Left ventricle myocardium inferior (tissue), 1 donor: ENCODE data around the gene BHLHE23. TPM values are rescaled to one million over a fixed set of nuclear protein-coding genes. Genes with fewer than 3 reads are reported as not detected.
A peak's percentile ranks its signal among the peaks of the same experiment; 100 is the strongest.
"Not testable (repeated sequence)": the region's sequence is repeated elsewhere in the genome, so short reads cannot be mapped to it uniquely, and the experiment has no call there.

Experiments
- DNase-seq: peaks from one replicate; pipeline ENCODE4 v3.0.0-alpha.2; 2020
- H3K27ac ChIP-seq: fragments of 200-600 bp; replicated peaks from 2 replicates; pipeline ENCODE4 v1.8.0; 2021
- H3K27me3 ChIP-seq: fragments of 200-600 bp; 2 replicates; pipeline ENCODE4 v1.8.0; 2021; ENCODE audit warnings: low read depth
- H3K36me3 ChIP-seq: fragments of 200-600 bp; 2 replicates; pipeline ENCODE4 v1.8.0; 2021
- H3K4me1 ChIP-seq: fragments of 200-600 bp; 2 replicates; pipeline ENCODE4 v1.8.0; 2021
- H3K4me3 ChIP-seq: fragments of 200-600 bp; 2 replicates; pipeline ENCODE4 v1.8.0; 2021; ENCODE audit warnings: mild to moderate bottlenecking, moderate library complexity
- H3K9me3 ChIP-seq: fragments of 200-600 bp; replicated peaks from 2 replicates; pipeline ENCODE4 v1.8.0; 2021
- intact Hi-C: fragments of 100-400 bp; cut with micrococcal nuclease; formaldehyde crosslinking; loops from one replicate; pipeline ENCODE4 v1.11.0; 2022
- total RNA-seq: library from RNA; stranded (reverse); fragmentation: NEBNext Ultra II Directional; extraction: Animal tissue kit (Norgen Biotek cat#: 25700); gene quantifications from one replicate; pipeline ENCODE4 v1.2.1, GENCODE V29; 2021
- TF ChIP-seq, protein P1 (sequence below): fragments of 200-600 bp; IDR thresholded peaks from 2 replicates; pipeline ENCODE4 v1.8.0; 2021; ENCODE audit warnings: antibody characterized with exemption, mild to moderate bottlenecking, borderline replicate concordance
- donor health status: DM: no; HTN: yes; CAD: no; lungs with severe emphysema.

The BHLHE23 gene
- total RNA-seq, 1 donor from 2014 or later: not detected

DNA sequence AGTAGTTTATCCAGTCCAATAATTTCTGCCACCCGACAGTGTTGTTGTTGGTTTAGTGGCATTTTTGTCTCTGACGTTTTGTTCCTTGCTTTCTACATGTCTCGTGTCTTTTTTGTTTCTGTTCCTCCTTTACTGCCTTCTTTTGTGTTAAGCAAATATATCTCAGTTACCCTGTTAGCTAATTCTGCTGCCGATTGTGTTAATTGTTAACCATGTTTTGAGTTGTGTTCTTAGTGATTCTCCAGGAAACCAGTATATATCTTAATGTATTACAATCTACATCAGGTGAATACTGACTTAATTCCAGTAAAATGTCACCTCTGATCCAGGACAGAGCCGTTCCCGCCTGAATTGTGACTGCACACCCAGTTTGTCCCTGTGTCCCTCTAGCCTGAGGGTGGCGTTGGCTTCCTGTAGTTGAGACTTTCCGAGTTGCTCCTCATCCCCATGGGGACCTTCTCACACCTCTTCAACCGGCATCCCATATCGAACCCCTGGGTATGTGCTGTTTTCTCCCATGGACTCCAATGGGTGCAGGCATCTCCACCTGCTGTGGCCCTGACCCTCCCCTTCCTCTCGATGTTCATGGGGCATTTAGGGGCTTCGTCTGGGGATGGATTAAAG lies 35.8 kb upstream of the BHLHE23 start:
- H3K9me3 ChIP-seq: no peaks in the 10 kb centered on the region
- no peak overlapping the region for H3K27ac ChIP-seq
- no peaks in the 10 kb centered on the region for H3K36me3 ChIP-seq
- intact Hi-C loops: no loop called here
- no peak overlapping the region for H3K4me3 ChIP-seq
- peak; percentile 0 for DNase-seq
- H3K27me3 ChIP-seq: peaks cover 99% of the 10 kb centered on the region
- H3K4me1 ChIP-seq: no peaks in the 10 kb centered on the region
- TF ChIP-seq, protein P1, sequence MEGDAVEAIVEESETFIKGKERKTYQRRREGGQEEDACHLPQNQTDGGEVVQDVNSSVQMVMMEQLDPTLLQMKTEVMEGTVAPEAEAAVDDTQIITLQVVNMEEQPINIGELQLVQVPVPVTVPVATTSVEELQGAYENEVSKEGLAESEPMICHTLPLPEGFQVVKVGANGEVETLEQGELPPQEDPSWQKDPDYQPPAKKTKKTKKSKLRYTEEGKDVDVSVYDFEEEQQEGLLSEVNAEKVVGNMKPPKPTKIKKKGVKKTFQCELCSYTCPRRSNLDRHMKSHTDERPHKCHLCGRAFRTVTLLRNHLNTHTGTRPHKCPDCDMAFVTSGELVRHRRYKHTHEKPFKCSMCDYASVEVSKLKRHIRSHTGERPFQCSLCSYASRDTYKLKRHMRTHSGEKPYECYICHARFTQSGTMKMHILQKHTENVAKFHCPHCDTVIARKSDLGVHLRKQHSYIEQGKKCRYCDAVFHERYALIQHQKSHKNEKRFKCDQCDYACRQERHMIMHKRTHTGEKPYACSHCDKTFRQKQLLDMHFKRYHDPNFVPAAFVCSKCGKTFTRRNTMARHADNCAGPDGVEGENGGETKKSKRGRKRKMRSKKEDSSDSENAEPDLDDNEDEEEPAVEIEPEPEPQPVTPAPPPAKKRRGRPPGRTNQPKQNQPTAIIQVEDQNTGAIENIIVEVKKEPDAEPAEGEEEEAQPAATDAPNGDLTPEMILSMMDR: no peak

DNA sequence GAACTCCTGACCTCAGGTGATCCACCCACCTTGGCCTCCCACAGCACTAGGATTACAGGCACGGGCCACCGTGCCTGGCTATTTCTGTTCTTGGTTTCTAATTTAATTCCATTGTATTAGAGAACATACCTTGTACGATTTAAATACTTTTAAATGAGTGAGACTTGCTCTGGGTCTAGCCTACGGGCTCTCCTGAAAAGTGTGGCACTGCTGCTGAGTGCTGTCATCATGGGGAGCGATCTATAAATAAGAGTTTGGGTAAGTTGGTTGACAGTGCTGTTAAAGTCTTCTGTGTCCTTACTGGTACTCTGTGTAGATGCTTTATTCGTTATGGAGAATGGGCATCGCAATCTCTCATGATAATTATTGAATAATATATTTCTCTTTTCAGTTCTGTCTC lies 35.0 kb upstream of the BHLHE23 start:
- DNase-seq: no peak
- Histone ChIP-seq H3K9me3 (no peaks in the 10 kb centered on the region), H3K27ac (no peak overlapping the region), H3K36me3 (no peaks in the 10 kb centered on the region), H3K4me1 (no peaks in the 10 kb centered on the region), H3K4me3 (no peak overlapping the region), H3K27me3 (peaks cover 99% of the 10 kb centered on the region)
- intact Hi-C loops: no loop called here
- TF ChIP-seq, protein P1: no peak

DNA sequence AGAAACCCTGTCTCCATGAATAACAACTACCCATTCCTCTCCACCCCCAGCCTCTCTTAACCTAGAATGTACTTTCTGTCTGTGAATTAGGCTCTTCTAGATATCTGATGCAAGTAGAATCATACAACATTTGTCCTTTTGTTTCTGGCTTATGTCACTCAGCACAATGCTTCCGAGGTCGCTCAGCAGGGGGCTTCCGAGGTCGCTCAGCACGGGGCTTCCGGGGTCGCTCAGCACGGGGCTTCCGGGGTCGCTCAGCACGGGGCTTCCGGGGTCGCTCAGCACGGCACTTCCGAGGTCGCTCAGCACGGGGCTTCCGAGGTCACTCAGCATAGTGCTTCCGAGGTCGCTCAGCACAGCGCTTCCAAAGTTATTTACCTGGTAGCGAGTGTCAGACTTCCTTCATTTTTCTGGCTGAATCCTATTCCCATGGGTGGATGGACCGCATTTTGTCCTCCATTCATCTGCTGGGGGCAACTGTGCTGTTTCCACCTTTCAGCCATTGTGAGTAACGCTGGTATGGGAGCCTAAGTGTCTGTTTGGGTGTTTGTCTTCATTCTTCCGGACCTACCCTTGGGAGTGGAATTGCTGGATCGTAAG lies 31.0 kb upstream of the BHLHE23 start:
- Histone ChIP-seq H3K27me3 (peaks cover 100% of the 10 kb centered on the region), H3K4me3 (no peak overlapping the region), H3K9me3 (no peaks in the 10 kb centered on the region), H3K27ac (no peak overlapping the region), H3K4me1 (no peaks in the 10 kb centered on the region), H3K36me3 (no peaks in the 10 kb centered on the region)
- intact Hi-C loops: no loop called here
- DNase-seq: peak; percentile 2
- TF ChIP-seq, protein P1: no peak

DNA sequence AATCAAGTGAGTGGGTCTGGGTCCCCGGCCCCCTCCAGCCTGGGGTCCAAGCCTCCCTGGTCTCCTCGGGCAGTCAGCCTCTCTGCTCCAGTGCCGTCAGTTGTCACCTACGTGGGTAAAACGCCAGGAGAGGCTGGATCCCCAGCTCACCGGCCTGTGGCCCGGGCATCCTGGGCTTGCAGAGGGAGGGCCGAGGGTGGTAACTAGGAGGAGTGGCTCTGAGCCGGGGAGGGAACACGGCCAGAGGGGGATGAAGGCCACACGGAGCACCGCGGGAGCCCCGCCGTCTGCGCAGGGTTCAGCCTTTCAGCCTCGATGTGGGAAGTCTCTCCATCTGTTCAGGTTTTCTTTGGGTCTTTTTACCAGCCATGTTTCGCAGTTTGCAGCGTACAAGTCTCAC lies 29.5 kb upstream of the BHLHE23 start:
- intact Hi-C loops: no loop called here
- peak; percentile 8 for DNase-seq
- H3K36me3 ChIP-seq: no peaks in the 10 kb centered on the region
- H3K4me3 ChIP-seq: no peak overlapping the region
- no peaks in the 10 kb centered on the region for H3K9me3 ChIP-seq
- H3K27me3 ChIP-seq: peaks cover 100% of the 10 kb centered on the region
- TF ChIP-seq, protein P1: no peak
- H3K27ac ChIP-seq: no peak overlapping the region
- H3K4me1 ChIP-seq: no peaks in the 10 kb centered on the region

DNA sequence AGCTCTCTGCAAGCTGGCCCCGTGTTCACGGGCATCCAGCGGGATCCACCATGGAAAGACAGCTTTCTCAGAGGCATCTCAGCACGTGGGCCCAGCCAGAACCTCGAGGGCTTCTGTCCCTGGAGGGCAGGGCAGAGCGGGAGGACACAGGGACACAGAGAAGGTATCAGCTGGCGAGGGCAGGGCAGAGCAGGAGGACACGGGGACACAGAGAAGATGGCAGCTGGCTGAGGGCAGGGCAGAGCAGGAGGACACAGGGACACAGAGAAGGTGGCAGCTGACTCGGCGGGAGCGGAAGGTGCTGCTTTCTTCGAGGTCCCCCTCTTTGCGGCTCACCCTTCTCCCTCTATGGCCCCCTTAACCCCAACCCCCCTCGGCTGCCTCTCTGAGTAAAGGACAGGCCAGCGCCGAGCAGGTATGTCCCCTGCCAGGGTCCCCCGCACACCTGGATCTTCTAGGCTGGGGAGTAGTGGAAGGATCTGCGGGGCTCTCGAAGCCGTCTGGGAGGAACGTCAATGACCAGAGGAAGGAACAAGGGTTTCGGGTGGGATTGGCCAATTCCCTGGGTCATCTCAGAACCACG lies 28.9 kb upstream of the BHLHE23 start:
- Histone ChIP-seq H3K27ac (no peak overlapping the region), H3K9me3 (no peaks in the 10 kb centered on the region), H3K4me3 (no peak overlapping the region), H3K4me1 (no peaks in the 10 kb centered on the region), H3K36me3 (no peaks in the 10 kb centered on the region), H3K27me3 (peaks cover 100% of the 10 kb centered on the region)
- intact Hi-C loops: no loop called here
- peak; percentile 6 for DNase-seq
- TF ChIP-seq, protein P1: no peak

DNA sequence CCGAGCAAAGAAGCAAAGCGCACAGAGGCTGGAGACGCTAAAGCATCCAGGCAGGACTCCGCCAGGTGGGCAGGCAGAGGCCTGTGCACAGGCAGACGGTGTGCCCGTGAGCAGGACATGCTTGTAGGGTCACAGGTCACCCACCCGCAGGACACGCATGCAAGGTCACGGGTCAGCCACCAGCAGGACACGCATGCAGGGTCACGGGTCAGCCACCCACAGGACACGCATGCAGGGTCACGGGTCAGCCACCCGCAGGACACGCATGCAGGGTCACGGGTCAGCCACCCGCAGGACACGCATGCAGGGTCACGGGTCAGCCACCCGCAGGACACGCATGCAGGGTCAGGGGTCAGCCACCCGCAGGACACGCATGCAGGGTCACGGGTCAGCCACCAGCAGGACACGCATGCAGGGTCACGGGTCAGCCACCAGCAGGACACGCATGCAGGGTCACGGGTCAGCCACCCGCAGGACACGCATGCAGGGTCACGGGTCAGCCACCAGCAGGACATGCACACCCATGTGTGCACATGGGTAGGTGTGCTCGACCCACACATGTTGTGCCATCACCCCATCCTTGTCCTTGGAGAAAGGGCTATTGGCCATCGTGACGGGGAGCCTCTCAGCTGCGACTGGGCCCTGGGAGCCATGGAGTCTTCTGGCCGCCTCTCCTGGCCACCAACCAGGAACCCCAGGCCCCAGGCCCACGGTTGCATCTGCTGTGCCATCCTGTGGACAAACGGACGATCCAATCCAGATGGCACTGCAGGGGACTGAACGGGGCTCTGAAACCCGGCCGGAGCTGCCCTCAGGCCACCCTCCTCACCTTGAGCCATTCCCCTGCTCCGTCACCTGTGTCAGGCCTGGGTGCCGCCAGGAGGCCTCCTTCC lies 28.2 kb upstream of the BHLHE23 start:
- intact Hi-C loops: not testable (repeated sequence)

More for the DNA sequence above, 28.2 kb upstream of the BHLHE23 start:
- peak; percentile 4 for DNase-seq
- not testable (repeated sequence) for H3K4me3 ChIP-seq, H3K27ac ChIP-seq, H3K36me3 ChIP-seq, H3K9me3 ChIP-seq, H3K4me1 ChIP-seq
- H3K27me3 ChIP-seq: peaks cover 100% of the 10 kb centered on the region
